GM23248 (cell line): ENCODE measurements around the gene SDCCAG8. TPM values are rescaled to one million over a fixed set of nuclear protein-coding genes. Genes with fewer than 3 reads are reported as not detected.

ENCODE experiments used
- DNase-seq: peaks from one replicate; pipeline ENCODE4 v3.0.0-alpha.2; 2015
- H2AFZ ChIP-seq: fragments of 200-600 bp; sonication (generic); 2 replicates; pipeline ENCODE4 v1.6.1; 2016; ENCODE audit warnings: antibody characterized with exemption
- H3F3A ChIP-seq: fragments of 200-600 bp; sonication (generic); 2 replicates; pipeline ENCODE4 v1.6.1; 2016; ENCODE audit warnings: mild to moderate bottlenecking, antibody characterized with exemption, mixed run types; ENCODE audit not compliant: insufficient read depth
- H3K27ac ChIP-seq: fragments of 200-600 bp; sonication (generic); 2 replicates; pipeline ENCODE4 v1.5.1; 2016; ENCODE audit warnings: mild to moderate bottlenecking
- H3K27me3 ChIP-seq: fragments of 200-600 bp; sonication (generic); replicated peaks from 2 replicates; pipeline ENCODE4 v1.6.1; 2016; ENCODE audit warnings: mild to moderate bottlenecking; ENCODE audit not compliant: insufficient read depth
- H3K36me3 ChIP-seq: fragments of 200-600 bp; sonication (generic); 2 replicates; pipeline ENCODE4 v1.6.1; 2016; ENCODE audit warnings: low read depth, mild to moderate bottlenecking
- H3K4me1 ChIP-seq: fragments of 200-600 bp; sonication (generic); 2 replicates; pipeline ENCODE4 v1.6.1; 2016; ENCODE audit warnings: mild to moderate bottlenecking; ENCODE audit not compliant: insufficient read depth
- H3K4me2 ChIP-seq: fragments of 200-600 bp; sonication (generic); one replicate; pipeline ENCODE4 v1.6.1; 2016; ENCODE audit warnings: mild to moderate bottlenecking; ENCODE audit not compliant: unreplicated experiment
- H3K4me3 ChIP-seq: fragments of 200-600 bp; sonication (generic); 2 replicates; pipeline ENCODE4 v1.5.1; 2016; ENCODE audit warnings: mild to moderate bottlenecking
- H3K79me2 ChIP-seq: fragments of 200-600 bp; sonication (generic); 2 replicates; pipeline ENCODE4 v1.6.1; 2016; ENCODE audit warnings: mild to moderate bottlenecking; ENCODE audit not compliant: insufficient read depth
- H3K9ac ChIP-seq: fragments of 200-600 bp; sonication (generic); 2 replicates; pipeline ENCODE4 v1.6.1; 2016; ENCODE audit warnings: mild to moderate bottlenecking
- H3K9me2 ChIP-seq: fragments of 200-600 bp; sonication (generic); 2 replicates; pipeline ENCODE4 v1.6.1; 2016; ENCODE audit warnings: mixed run types, mild to moderate bottlenecking, moderate library complexity; ENCODE audit not compliant: insufficient read depth
- H3K9me3 ChIP-seq: fragments of 200-600 bp; sonication (generic); one replicate; pipeline ENCODE4 v1.6.1; 2017; ENCODE audit warnings: low read depth
- H4K20me1 ChIP-seq: fragments of 200-600 bp; sonication (generic); 2 replicates; pipeline ENCODE4 v1.6.0; 2016; ENCODE audit not compliant: insufficient read depth
- EZH2 ChIP-seq: fragments of 200-600 bp; sonication (generic); IDR thresholded peaks from 2 replicates; pipeline ENCODE4 v1.6.1; 2018; ENCODE audit warnings: antibody characterized with exemption, mild to moderate bottlenecking; ENCODE audit not compliant: insufficient read depth, poor library complexity, severe bottlenecking
- EZH2phosphoT487 ChIP-seq: fragments of 200-600 bp; sonication (generic); IDR thresholded peaks from 2 replicates; pipeline ENCODE4 v1.6.1; 2018; ENCODE audit warnings: antibody characterized with exemption, moderate library complexity, mild to moderate bottlenecking, low read depth; ENCODE audit not compliant: insufficient read depth
- WGBS, 2 experiments: methylation state at CpG; one replicate each; pipeline ENCODE4 v1.1.6; 2015 to 2017; ENCODE audit warnings: low lambda C conversion rate in 2 of 2, low coverage in 1 of 2; ENCODE audit errors: missing lambda C conversion rate in 2 of 2; 5-methylcytosine and 5-hydroxymethylcytosine counted together
- in situ Hi-C: fragments of 300-500 bp; cut with MboI; formaldehyde crosslinking; loops from 2 replicates; pipeline ENCODE4 v1.15.0; 2020
- polyA plus RNA-seq: library from polyadenylated mRNA; unstranded; fragments of >200 nt; fragmentation: Nextera tagmentation; extraction: Ambion mirVana; gene quantifications from 2 replicates; pipeline ENCODE4 v1.2.1, GENCODE V29; 2016
- total RNA-seq: library from RNA; depleted of rRNA; stranded (reverse); fragments of >200 nt; shearing (Covaris generic); gene quantifications from 2 replicates; pipeline ENCODE4 v1.2.3, GENCODE V29; 2014

The SDCCAG8 gene
- total and polyA plus RNA-seq, 2 experiments from 2014 or later = 29.4 to 45.3 TPM

DNA sequence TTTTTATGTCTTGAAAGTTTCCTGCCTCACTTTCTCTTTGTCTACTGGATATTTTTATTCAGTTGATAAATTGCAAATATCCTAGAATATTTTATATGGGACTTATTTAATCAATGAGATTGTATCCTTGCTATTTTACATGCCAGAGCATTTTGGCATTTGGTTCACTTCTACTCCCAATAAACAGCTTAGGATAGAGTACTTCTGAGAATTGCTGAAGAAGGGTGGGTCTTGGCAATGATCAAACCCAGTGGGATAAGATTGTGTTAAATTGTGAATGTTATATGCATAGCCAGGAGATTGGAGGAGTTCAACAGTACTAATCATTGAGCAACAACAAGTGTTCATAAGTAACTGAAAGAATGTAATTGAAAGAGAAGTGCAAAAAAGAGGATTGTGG, 60.1 kb downstream of the SDCCAG8 start:
- Histone ChIP-seq H3F3A (no peaks in the 10 kb centered on the region), H3K36me3 (peaks cover 12% of the 10 kb centered on the region), H3K79me2 (no peaks in the 10 kb centered on the region; the same call in 1 of the 2 replicates), H3K9ac (peak overlapping the region; percentile 6; the same call in 1 of the 2 replicates), H3K9me2 (no peaks in the 10 kb centered on the region), H3K4me1 (peaks cover 13% of the 10 kb centered on the region), H3K4me3 (no peak overlapping the region; the same call in 1 of the 2 replicates), H2AFZ (no peak overlapping the region), H3K27ac (0 out of 2 replicates have a peak overlapping the region, but pooled peaks have one; percentile 16), H4K20me1 (no peaks in the 10 kb centered on the region), H3K4me2 (peak overlapping the region; percentile 43), H3K27me3 (no peaks in the 10 kb centered on the region), H3K9me3 (no peaks in the 10 kb centered on the region)
- no peak for DNase-seq
- TF ChIP-seq EZH2 = no peak
- TF ChIP-seq EZH2phosphoT487 = no peak
- in situ Hi-C loops = loop anchor here (10.0 to 25.0 kb wide), 2 partner anchors 851 to 1304 kb away; no protein-coding TSS in a partner anchor

DNA sequence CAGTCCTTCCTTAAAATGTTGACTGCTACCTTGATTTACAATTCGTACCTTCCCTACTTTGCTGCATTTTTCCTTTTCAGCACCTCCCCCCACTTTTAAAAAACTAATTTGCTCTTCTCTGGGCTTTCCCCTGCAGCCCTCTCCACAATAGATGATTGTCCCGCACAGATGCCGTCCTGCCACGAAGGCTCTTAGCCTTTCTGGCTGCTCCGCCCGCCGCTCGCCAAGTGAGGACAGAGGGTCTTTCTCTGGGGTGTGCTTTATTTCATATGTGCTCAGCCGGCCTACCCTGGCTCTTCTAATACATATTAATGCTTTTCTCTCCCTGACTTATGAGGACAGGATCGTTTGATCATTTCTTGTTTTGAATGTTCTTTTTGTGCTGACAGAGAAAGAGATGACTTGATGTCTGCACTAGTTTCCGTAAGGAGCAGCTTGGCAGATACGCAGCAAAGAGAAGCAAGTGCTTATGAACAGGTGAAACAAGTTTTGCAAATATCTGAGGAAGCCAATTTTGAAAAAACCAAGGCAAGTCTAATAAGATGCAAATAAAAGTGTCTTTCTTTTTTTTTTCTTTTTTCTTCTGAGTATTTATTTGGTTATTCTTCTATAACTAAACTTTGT, 60.6 kb downstream of the SDCCAG8 start:
- no peak for DNase-seq
- Histone ChIP-seq H3K9me3 (no peaks in the 10 kb centered on the region), H3K9me2 (no peaks in the 10 kb centered on the region), H3K36me3 (peaks cover 12% of the 10 kb centered on the region), H3K4me2 (no peak overlapping the region), H3K27me3 (no peaks in the 10 kb centered on the region), H3F3A (no peaks in the 10 kb centered on the region), H3K4me3 (no peak overlapping the region), H3K79me2 (no peaks in the 10 kb centered on the region; the same call in 1 of the 2 replicates), H2AFZ (no peak overlapping the region), H4K20me1 (no peaks in the 10 kb centered on the region), H3K9ac (no peak overlapping the region), H3K4me1 (peaks cover 13% of the 10 kb centered on the region), H3K27ac (no peak overlapping the region)
- in situ Hi-C loops = loop anchor here (10.0 to 25.0 kb wide), 2 partner anchors 852 to 1304 kb away; no protein-coding TSS in a partner anchor
- 84 to 86% methylated on average over 12 of the region's 12 CpGs for WGBS, 2 experiments
- no peak for TF ChIP-seq EZH2phosphoT487
- TF ChIP-seq EZH2 = no peak

DNA sequence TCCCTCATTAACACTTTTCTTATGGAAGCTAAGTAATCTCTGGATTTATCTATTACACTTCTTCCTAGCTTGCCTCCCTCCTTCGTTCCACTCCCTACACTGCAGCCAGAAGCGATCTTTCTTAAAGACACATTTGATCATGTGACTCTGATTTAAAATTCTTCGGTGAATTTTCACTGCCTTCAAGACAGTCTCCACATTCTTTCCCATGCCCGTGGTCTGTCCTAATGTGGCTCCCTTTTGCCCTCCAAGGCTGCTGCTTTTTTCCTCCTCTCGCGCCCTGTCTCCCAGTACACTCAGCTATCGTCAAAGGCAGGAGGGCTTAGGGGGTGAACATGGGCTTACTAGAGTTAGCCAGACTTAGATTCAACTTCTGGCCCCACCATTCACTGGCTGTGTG, 64.4 kb downstream of the SDCCAG8 start:
- Histone ChIP-seq H3K27me3 (no peaks in the 10 kb centered on the region), H3K4me2 (no peak overlapping the region), H3K9ac (no peak overlapping the region), H3K4me1 (peaks cover 10% of the 10 kb centered on the region), H3K9me2 (no peaks in the 10 kb centered on the region), H4K20me1 (no peaks in the 10 kb centered on the region), H3K79me2 (no peaks in the 10 kb centered on the region), H3K27ac (no peak overlapping the region), H3K4me3 (no peak overlapping the region), H3F3A (no peaks in the 10 kb centered on the region), H3K36me3 (peaks cover 12% of the 10 kb centered on the region), H2AFZ (no peak overlapping the region), H3K9me3 (no peaks in the 10 kb centered on the region)
- TF ChIP-seq EZH2 (no peak), EZH2phosphoT487 (no peak)
- no peak for DNase-seq
- 91% methylated on average over 7 of the region's 7 CpGs for WGBS, 2 experiments
- in situ Hi-C loops = loop anchor here (25.0 kb wide), 1 partner anchor 1308 kb away; no protein-coding TSS in a partner anchor

DNA sequence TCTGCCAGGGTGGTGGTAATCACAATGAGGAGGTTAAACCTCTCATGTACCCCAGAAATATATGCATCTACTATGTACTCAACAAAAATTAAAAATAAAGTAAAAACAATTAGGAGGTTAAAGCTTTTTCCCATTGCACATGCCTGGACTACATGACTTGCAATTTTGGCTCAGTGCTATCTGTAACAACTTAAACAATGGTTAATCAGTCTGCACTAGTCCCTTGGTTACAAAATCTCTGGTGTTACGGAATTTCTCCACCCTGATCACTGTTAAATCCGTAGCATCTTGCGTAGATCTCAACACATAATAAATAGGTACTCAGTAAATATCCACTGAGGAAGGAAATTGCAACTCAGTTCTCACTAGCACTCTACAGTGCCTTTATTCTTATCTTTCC, 66.5 kb downstream of the SDCCAG8 start:
- in situ Hi-C loops = loop anchor here (25.0 kb wide), 1 partner anchor 1310 kb away; no protein-coding TSS in a partner anchor
- no peak overlapping the region for H2AFZ ChIP-seq

More for the DNA sequence above, 66.5 kb downstream of the SDCCAG8 start:
- no peak for DNase-seq
- H3K4me3 ChIP-seq = no peak overlapping the region
- no peak overlapping the region for H3K27ac ChIP-seq
- no peaks in the 10 kb centered on the region for H3K9me3 ChIP-seq
- TF ChIP-seq EZH2 (no peak), EZH2phosphoT487 (no peak)
- H3K36me3 ChIP-seq = peaks cover 8% of the 10 kb centered on the region
- no peaks in the 10 kb centered on the region for H3F3A ChIP-seq
- H4K20me1 ChIP-seq = no peaks in the 10 kb centered on the region
- no peaks in the 10 kb centered on the region for H3K79me2 ChIP-seq
- peaks cover 3% of the 10 kb centered on the region; the same call in 1 of the 2 replicates for H3K4me1 ChIP-seq
- H3K4me2 ChIP-seq = no peak overlapping the region
- H3K9ac ChIP-seq = no peak overlapping the region
- H3K27me3 ChIP-seq = no peaks in the 10 kb centered on the region
- 94 to 97% methylated on average over 3 of the region's 3 CpGs for whole genome bisulfite sequencing, 2 experiments
- no peaks in the 10 kb centered on the region for H3K9me2 ChIP-seq
